Erythroblast (primary cell): ENCODE results near the gene PITPNB.

Source experiments
- GATA1 ChIP-seq: IDR thresholded peaks from 2 replicates; pipeline ENCODE4 v1.6.1; 2011; ENCODE audit warnings: low read depth, mild to moderate bottlenecking, control low read depth, low read length, moderate library complexity
- POLR2A ChIP-seq: IDR thresholded peaks from 2 replicates; pipeline ENCODE4 v1.6.1; 2011; ENCODE audit warnings: mild to moderate bottlenecking, low read length

- TF ChIP-seq POLR2A: no peak
- TF ChIP-seq GATA1: no peak
Measured at GRCh38 chr22:27913162-27913741, 5.8 kb downstream of the PITPNB start.
